Astrocyte (in vitro differentiated cells and primary cell): ENCODE results near the gene VOPP1. TPM values are rescaled to one million over a fixed set of nuclear protein-coding genes. Genes with fewer than 3 reads are reported as not detected.

ENCODE experiments used
- DNase-seq: peaks from one replicate; pipeline ENCODE4 v3.0.0-alpha.2; 2010; ENCODE audit warnings: low read depth
- FAIRE-seq: peaks from 2 replicates; lab custom pipeline; 2011; peaks lifted over from hg19 to GRCh38; lab: Jason Lieb, UNC
- H2AFZ ChIP-seq: 2 replicates; pipeline ENCODE4 v1.6.0; 2012; ENCODE audit warnings: low read depth, low read length, inconsistent platforms
- H3K27ac ChIP-seq: 2 replicates; pipeline ENCODE4 v1.5.1; 2011; ENCODE audit warnings: low read depth, low read length, inconsistent platforms
- H3K27me3 ChIP-seq: 2 replicates; pipeline ENCODE4 v1.6.0; 2011; ENCODE audit warnings: low read length, inconsistent platforms; ENCODE audit not compliant: insufficient read depth
- H3K36me3 ChIP-seq: 2 replicates; pipeline ENCODE4 v1.5.1; 2011; ENCODE audit warnings: low read length, inconsistent platforms; ENCODE audit not compliant: insufficient read depth
- H3K4me1 ChIP-seq: 2 replicates; pipeline ENCODE4 v1.5.1; 2011; ENCODE audit warnings: low read length, inconsistent platforms; ENCODE audit not compliant: insufficient read depth
- H3K4me2 ChIP-seq: 2 replicates; pipeline ENCODE4 v1.6.0; 2012; ENCODE audit warnings: low read length, inconsistent platforms
- H3K4me3 ChIP-seq: 2 replicates; pipeline ENCODE4 v1.5.1; 2011; ENCODE audit warnings: low read depth, mild to moderate bottlenecking, low read length, inconsistent platforms; ENCODE audit not compliant: insufficient read depth
- H3K79me2 ChIP-seq: 2 replicates; pipeline ENCODE4 v1.6.0; 2012; ENCODE audit warnings: mild to moderate bottlenecking, low read length, inconsistent platforms; ENCODE audit not compliant: insufficient read depth
- H3K9ac ChIP-seq: 2 replicates; pipeline ENCODE4 v1.6.0; 2012; ENCODE audit warnings: mild to moderate bottlenecking, low read length, inconsistent platforms
- H3K9me3 ChIP-seq: 2 replicates; pipeline ENCODE4 v1.5.1; 2012; ENCODE audit warnings: low read depth, mild to moderate bottlenecking, low read length, inconsistent platforms; ENCODE audit not compliant: insufficient read depth
- H4K20me1 ChIP-seq: 2 replicates; pipeline ENCODE4 v1.6.0; 2012; ENCODE audit warnings: low read length, inconsistent platforms; ENCODE audit not compliant: insufficient read depth
- H3K27ac Mint-ChIP-seq: one replicate; pipeline ENCODE4 v1.8.0; 2021; ENCODE audit warnings: mild to moderate bottlenecking, mixed read lengths; ENCODE audit not compliant: unreplicated experiment
- H3K27me3 Mint-ChIP-seq: one replicate; pipeline ENCODE4 v1.8.0; 2021; ENCODE audit warnings: low read depth, mixed read lengths; ENCODE audit not compliant: unreplicated experiment
- H3K36me3 Mint-ChIP-seq: one replicate; pipeline ENCODE4 v1.8.0; 2021; ENCODE audit warnings: low read depth, mixed read lengths; ENCODE audit not compliant: unreplicated experiment
- H3K4me1 Mint-ChIP-seq: one replicate; pipeline ENCODE4 v1.8.0; 2021; ENCODE audit warnings: low read depth, mixed read lengths; ENCODE audit not compliant: unreplicated experiment
- H3K4me3 Mint-ChIP-seq: one replicate; pipeline ENCODE4 v1.8.0; 2021; ENCODE audit warnings: mild to moderate bottlenecking, moderate library complexity, mixed read lengths; ENCODE audit not compliant: unreplicated experiment
- H3K9me3 Mint-ChIP-seq: one replicate; pipeline ENCODE4 v1.8.0; 2021; ENCODE audit warnings: mild to moderate bottlenecking, mixed read lengths; ENCODE audit not compliant: unreplicated experiment
- EZH2 ChIP-seq: IDR thresholded peaks from 2 replicates; pipeline ENCODE4 v1.6.1; 2012; ENCODE audit warnings: mild to moderate bottlenecking, low read length, inconsistent platforms; ENCODE audit not compliant: insufficient read depth
- total RNA-seq: library from RNA; stranded (reverse); gene quantifications from 2 replicates; pipeline ENCODE4 v1.2.1, GENCODE V29; 2021
- TF ChIP-seq, protein P1 (sequence below): IDR thresholded peaks from 2 replicates; pipeline ENCODE4 v1.5.1; 2011; ENCODE audit warnings: low read depth, mild to moderate bottlenecking, inconsistent platforms, low read length, moderate library complexity; ENCODE audit not compliant: insufficient read depth

Gene VOPP1
- total RNA-seq, 1 donor from 2014 or later, result 133 TPM

DNA sequence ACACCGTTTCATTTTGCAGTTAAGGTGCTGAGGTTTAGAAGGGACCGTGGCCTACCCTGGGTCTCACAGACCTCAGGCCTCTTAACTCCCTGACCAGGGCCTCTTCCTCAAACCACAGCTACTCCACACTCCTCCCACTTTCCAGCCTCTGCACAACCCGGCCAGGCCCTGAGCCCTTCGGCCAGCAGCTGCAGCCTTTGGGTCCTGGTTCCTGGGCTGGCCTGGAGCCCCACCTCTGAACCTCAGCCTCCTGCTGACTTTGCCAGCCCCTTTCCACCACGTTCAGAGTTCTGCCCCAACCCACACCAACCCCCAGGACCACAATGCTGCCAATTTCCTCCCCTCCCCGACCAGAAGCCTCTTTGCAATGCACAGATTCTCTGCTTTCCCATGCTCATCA is 84.1 kb downstream of the VOPP1 start:
- H3K27ac ChIP-seq, result no peak overlapping the region
- Mint-ChIP-seq H3K9me3 (no peaks in the 10 kb centered on the region), H3K27ac (no peak overlapping the region), H3K36me3 (peaks cover 27% of the 10 kb centered on the region), H3K27me3 (no peaks in the 10 kb centered on the region), H3K4me1 (peaks cover 30% of the 10 kb centered on the region), H3K4me3 (no peak overlapping the region)
- no peaks in the 10 kb centered on the region for H3K27me3 ChIP-seq
- H3K4me2 ChIP-seq, result no peak overlapping the region
- DNase-seq (no peak), FAIRE-seq (no peak)
- H2AFZ ChIP-seq, result no peak overlapping the region
- H4K20me1 ChIP-seq, result peaks cover 87% of the 10 kb centered on the region
- H3K79me2 ChIP-seq, result no peaks in the 10 kb centered on the region
- H3K36me3 ChIP-seq, result peaks cover 11% of the 10 kb centered on the region
- H3K4me3 ChIP-seq, result no peak overlapping the region
- no peaks in the 10 kb centered on the region for H3K9me3 ChIP-seq
- H3K4me1 ChIP-seq, result no peaks in the 10 kb centered on the region
- TF ChIP-seq, protein P1, sequence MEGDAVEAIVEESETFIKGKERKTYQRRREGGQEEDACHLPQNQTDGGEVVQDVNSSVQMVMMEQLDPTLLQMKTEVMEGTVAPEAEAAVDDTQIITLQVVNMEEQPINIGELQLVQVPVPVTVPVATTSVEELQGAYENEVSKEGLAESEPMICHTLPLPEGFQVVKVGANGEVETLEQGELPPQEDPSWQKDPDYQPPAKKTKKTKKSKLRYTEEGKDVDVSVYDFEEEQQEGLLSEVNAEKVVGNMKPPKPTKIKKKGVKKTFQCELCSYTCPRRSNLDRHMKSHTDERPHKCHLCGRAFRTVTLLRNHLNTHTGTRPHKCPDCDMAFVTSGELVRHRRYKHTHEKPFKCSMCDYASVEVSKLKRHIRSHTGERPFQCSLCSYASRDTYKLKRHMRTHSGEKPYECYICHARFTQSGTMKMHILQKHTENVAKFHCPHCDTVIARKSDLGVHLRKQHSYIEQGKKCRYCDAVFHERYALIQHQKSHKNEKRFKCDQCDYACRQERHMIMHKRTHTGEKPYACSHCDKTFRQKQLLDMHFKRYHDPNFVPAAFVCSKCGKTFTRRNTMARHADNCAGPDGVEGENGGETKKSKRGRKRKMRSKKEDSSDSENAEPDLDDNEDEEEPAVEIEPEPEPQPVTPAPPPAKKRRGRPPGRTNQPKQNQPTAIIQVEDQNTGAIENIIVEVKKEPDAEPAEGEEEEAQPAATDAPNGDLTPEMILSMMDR, result no peak
- no peak for TF ChIP-seq EZH2
- H3K9ac ChIP-seq, result no peak overlapping the region

GRCh38 chr7:55486991-55487390 is 85.3 kb downstream of the VOPP1 start:
- Mint-ChIP-seq H3K27me3 (no peaks in the 10 kb centered on the region), H3K9me3 (no peaks in the 10 kb centered on the region), H3K4me3 (no peak overlapping the region), H3K36me3 (peaks cover 21% of the 10 kb centered on the region), H3K27ac (no peak overlapping the region), H3K4me1 (peaks cover 23% of the 10 kb centered on the region)
- H3K27me3 ChIP-seq, result no peaks in the 10 kb centered on the region
- peaks cover 86% of the 10 kb centered on the region for H4K20me1 ChIP-seq
- no peak for TF ChIP-seq EZH2
- TF ChIP-seq, protein P1, result no peak
- H3K36me3 ChIP-seq, result peaks cover 13% of the 10 kb centered on the region
- H3K9me3 ChIP-seq, result no peaks in the 10 kb centered on the region
- H3K4me1 ChIP-seq, result no peaks in the 10 kb centered on the region
- no peaks in the 10 kb centered on the region for H3K79me2 ChIP-seq
- no peak overlapping the region for H2AFZ ChIP-seq
- FAIRE-seq (no peak), DNase-seq (no peak)
- no peak overlapping the region for H3K27ac ChIP-seq
- no peak overlapping the region for H3K9ac ChIP-seq
- no peak overlapping the region for H3K4me3 ChIP-seq
- no peak overlapping the region for H3K4me2 ChIP-seq

GRCh38 chr7:55486192-55486590 is 86.1 kb downstream of the VOPP1 start:
- Histone ChIP-seq H2AFZ (no peak overlapping the region), H3K27me3 (no peaks in the 10 kb centered on the region), H3K79me2 (peaks cover 2% of the 10 kb centered on the region), H3K4me1 (no peaks in the 10 kb centered on the region), H4K20me1 (peaks cover 87% of the 10 kb centered on the region), H3K9me3 (no peaks in the 10 kb centered on the region), H3K27ac (no peak overlapping the region), H3K36me3 (peaks cover 6% of the 10 kb centered on the region), H3K4me3 (no peak overlapping the region), H3K4me2 (no peak overlapping the region), H3K9ac (no peak overlapping the region)
- H3K4me3 Mint-ChIP-seq, result no peak overlapping the region
- FAIRE-seq (no peak), DNase-seq (no peak)
- H3K27ac Mint-ChIP-seq, result no peak overlapping the region
- H3K36me3 Mint-ChIP-seq, result peaks cover 19% of the 10 kb centered on the region
- TF ChIP-seq EZH2, result no peak
- TF ChIP-seq, protein P1, result no peak
- H3K9me3 Mint-ChIP-seq, result no peaks in the 10 kb centered on the region
- peaks cover 23% of the 10 kb centered on the region for H3K4me1 Mint-ChIP-seq
- H3K27me3 Mint-ChIP-seq, result no peaks in the 10 kb centered on the region
